Smooth muscle cell (in vitro differentiated cells): ENCODE data around the gene ZBTB7C. TPM values are rescaled to one million over a fixed set of nuclear protein-coding genes. Genes with fewer than 3 reads are reported as not detected.

Experiments
- DNase-seq: peaks from one replicate; lab custom pipeline; 2025; ENCODE audit not compliant: unreplicated experiment; lab: John Stamatoyannopoulos, UW
- H2AFZ ChIP-seq: fragments of 200-600 bp; sonication (generic); 2 replicates; pipeline ENCODE4 v1.6.0; 2016; ENCODE audit warnings: antibody characterized with exemption, low read depth, mild to moderate bottlenecking
- H3F3A ChIP-seq: fragments of 200-600 bp; sonication (generic); 2 replicates; pipeline ENCODE4 v1.6.0; 2017; ENCODE audit warnings: antibody characterized with exemption, low read depth
- H3K27ac ChIP-seq: fragments of 200-600 bp; sonication (generic); 2 replicates; pipeline ENCODE4 v1.5.1; 2016; ENCODE audit warnings: low read depth, mild to moderate bottlenecking
- H3K27me3 ChIP-seq: fragments of 200-600 bp; sonication (generic); 2 replicates; pipeline ENCODE4 v1.6.1; 2016; ENCODE audit warnings: low read depth, mild to moderate bottlenecking
- H3K36me3 ChIP-seq: fragments of 200-600 bp; sonication (generic); 2 replicates; pipeline ENCODE4 v1.5.1; 2016; ENCODE audit warnings: low read depth
- H3K4me1 ChIP-seq: fragments of 200-600 bp; sonication (generic); 2 replicates; pipeline ENCODE4 v1.5.1; 2016; ENCODE audit warnings: low read depth
- H3K4me2 ChIP-seq: fragments of 200-600 bp; sonication (generic); 2 replicates; pipeline ENCODE4 v1.6.0; 2016; ENCODE audit warnings: mild to moderate bottlenecking
- H3K4me3 ChIP-seq: fragments of 200-600 bp; sonication (generic); 2 replicates; pipeline ENCODE4 v1.5.1; 2016; ENCODE audit warnings: mild to moderate bottlenecking
- H3K79me2 ChIP-seq: fragments of 200-600 bp; sonication (generic); 2 replicates; pipeline ENCODE4 v1.6.0; 2016; ENCODE audit warnings: low read depth, mild to moderate bottlenecking
- H3K9ac ChIP-seq: fragments of 200-600 bp; sonication (generic); 2 replicates; pipeline ENCODE4 v1.6.0; 2016; ENCODE audit warnings: low read depth
- H3K9me3 ChIP-seq: fragments of 200-600 bp; sonication (generic); replicated peaks from 2 replicates; pipeline ENCODE4 v1.5.1; 2016; ENCODE audit warnings: low read depth
- H4K20me1 ChIP-seq: fragments of 200-600 bp; sonication (generic); 2 replicates; pipeline ENCODE4 v1.6.0; 2016; ENCODE audit warnings: low read depth
- CTCF ChIP-seq: fragments of 200-600 bp; sonication (generic); IDR thresholded peaks from 2 replicates; pipeline ENCODE4 v1.5.1; 2017; ENCODE audit warnings: borderline replicate concordance, mild to moderate bottlenecking, antibody characterized with exemption; ENCODE audit not compliant: insufficient read depth, poor library complexity, severe bottlenecking
- WGBS: methylation state at CpG from one replicate; pipeline ENCODE4 v1.1.7; 2016; ENCODE audit warnings: low lambda C conversion rate; 5-methylcytosine and 5-hydroxymethylcytosine counted together
- polyA plus RNA-seq: library from polyadenylated mRNA; unstranded; fragments of >200 nt; fragmentation: Nextera tagmentation; extraction: Ambion mirVana; gene quantifications from 2 replicates; pipeline ENCODE4 v1.2.1, GENCODE V29; 2016
- total RNA-seq: library from RNA; depleted of rRNA; stranded (reverse); fragments of >200 nt; gene quantifications from 2 replicates; pipeline ENCODE4 v1.2.3, GENCODE V29; 2014

Gene ZBTB7C
- total and polyA plus RNA-seq, 2 experiments from 2014 or later, result 0.48 to 0.63 TPM

- no peaks in the 10 kb centered on the region for H3K27me3 ChIP-seq
- H4K20me1 ChIP-seq, result no peaks in the 10 kb centered on the region
- no peak overlapping the region for H3K4me3 ChIP-seq
- no peak overlapping the region for H2AFZ ChIP-seq
- H3K9me3 ChIP-seq, result no peaks in the 10 kb centered on the region
- TF ChIP-seq CTCF, result no peak
- H3K79me2 ChIP-seq, result no peaks in the 10 kb centered on the region
- peaks cover 10% of the 10 kb centered on the region for H3F3A ChIP-seq
- WGBS, result 14% methylated on average over 3 of the region's 3 CpGs
- DNase-seq, result no peak
- peak overlapping the region; percentile 32 for H3K4me2 ChIP-seq
- H3K27ac ChIP-seq, result peak overlapping the region; percentile 55
- H3K9ac ChIP-seq, result no peak overlapping the region
- no peaks in the 10 kb centered on the region for H3K36me3 ChIP-seq
- peaks cover 22% of the 10 kb centered on the region for H3K4me1 ChIP-seq
Observed at GRCh38 chr18:47996091-47996541, 413.1 kb downstream of the ZBTB7C start.

GRCh38 chr18:47995654-47996053, 413.5 kb downstream of the ZBTB7C start:
- H3F3A ChIP-seq, result peaks cover 10% of the 10 kb centered on the region
- H3K27me3 ChIP-seq, result no peaks in the 10 kb centered on the region
- H3K9ac ChIP-seq, result no peak overlapping the region
- no peaks in the 10 kb centered on the region for H3K36me3 ChIP-seq
- no peaks in the 10 kb centered on the region for H3K9me3 ChIP-seq
- peak overlapping the region; percentile 55 for H3K27ac ChIP-seq
- no peaks in the 10 kb centered on the region for H3K79me2 ChIP-seq
- H3K4me1 ChIP-seq, result peaks cover 22% of the 10 kb centered on the region
- 78% methylated on average over 3 of the region's 3 CpGs for WGBS
- H2AFZ ChIP-seq, result no peak overlapping the region
- no peak for TF ChIP-seq CTCF
- DNase-seq, result no peak
- H3K4me3 ChIP-seq, result no peak overlapping the region
- H4K20me1 ChIP-seq, result no peaks in the 10 kb centered on the region
- H3K4me2 ChIP-seq, result no peak overlapping the region

GRCh38 chr18:47993409-47993808, 415.8 kb downstream of the ZBTB7C start:
- peaks cover 10% of the 10 kb centered on the region for H3F3A ChIP-seq
- H3K4me3 ChIP-seq, result no peak overlapping the region
- no peaks in the 10 kb centered on the region for H3K9me3 ChIP-seq
- H2AFZ ChIP-seq, result no peak overlapping the region
- H4K20me1 ChIP-seq, result no peaks in the 10 kb centered on the region
- H3K27me3 ChIP-seq, result no peaks in the 10 kb centered on the region
- H3K4me2 ChIP-seq, result no peak overlapping the region
- no peak for DNase-seq
- peaks cover 22% of the 10 kb centered on the region for H3K4me1 ChIP-seq
- 67% methylated on average over 1 of the region's 1 CpG for whole genome bisulfite sequencing
- H3K9ac ChIP-seq, result no peak overlapping the region
- H3K36me3 ChIP-seq, result no peaks in the 10 kb centered on the region
- no peaks in the 10 kb centered on the region for H3K79me2 ChIP-seq
- no peak overlapping the region for H3K27ac ChIP-seq
- no peak for TF ChIP-seq CTCF

- H3K27me3 ChIP-seq, result no peaks in the 10 kb centered on the region
- H4K20me1 ChIP-seq, result no peaks in the 10 kb centered on the region
- no peak for TF ChIP-seq CTCF
- peaks cover 10% of the 10 kb centered on the region for H3F3A ChIP-seq
- peaks cover 22% of the 10 kb centered on the region for H3K4me1 ChIP-seq
- no peak overlapping the region for H3K9ac ChIP-seq
- H3K4me2 ChIP-seq, result no peak overlapping the region
- H2AFZ ChIP-seq, result no peak overlapping the region
- H3K9me3 ChIP-seq, result no peaks in the 10 kb centered on the region
- no peak for DNase-seq
- H3K79me2 ChIP-seq, result no peaks in the 10 kb centered on the region
- 65% methylated on average over 6 of the region's 6 CpGs for WGBS
- H3K36me3 ChIP-seq, result no peaks in the 10 kb centered on the region
- no peak overlapping the region for H3K4me3 ChIP-seq
- H3K27ac ChIP-seq, result no peak overlapping the region
Observed at GRCh38 chr18:47992976-47993375, 416.2 kb downstream of the ZBTB7C start.
